ENCODE data around the gene PPP2R5E.

Gene PPP2R5E

DNA sequence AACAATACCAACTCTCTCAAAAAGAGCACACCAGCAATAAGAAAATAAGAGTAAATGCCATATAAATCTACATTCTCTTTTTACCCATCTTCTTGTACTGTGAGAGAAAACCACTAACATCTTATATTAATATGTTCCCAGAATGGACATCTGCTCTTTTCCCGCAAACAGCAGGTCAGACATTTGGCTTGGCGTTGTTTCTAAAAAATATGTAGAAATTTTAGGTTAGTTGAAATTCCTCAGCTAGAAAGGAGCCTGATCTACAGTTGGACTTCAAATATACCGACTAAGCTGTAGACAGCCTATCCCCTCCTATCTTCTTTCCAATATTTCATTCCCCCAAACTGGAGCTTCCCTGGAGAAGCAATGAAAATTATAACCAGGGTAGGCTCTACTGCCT, 88.7 kb downstream of the PPP2R5E start:
- ATAC-seq (replicated peaks) (no peak), DNase-seq (no peak)
- Mint-ChIP-seq H3K4me3 (no peak overlapping the region), H3K27ac (peak overlapping the region in 1 of 2 donors; percentile 11), H3K4me1 (ENCODE audit: low read depth in 2 of 2) (peaks cover 25 to 42% of the 10 kb centered on the region in 2 donors), H3K9me3 (no peaks in the 10 kb centered on the region), H3K27me3 (no peaks in the 10 kb centered on the region), H3K36me3 (ENCODE audit: insufficient read depth) (peaks cover 6% of the 10 kb centered on the region)

DNA sequence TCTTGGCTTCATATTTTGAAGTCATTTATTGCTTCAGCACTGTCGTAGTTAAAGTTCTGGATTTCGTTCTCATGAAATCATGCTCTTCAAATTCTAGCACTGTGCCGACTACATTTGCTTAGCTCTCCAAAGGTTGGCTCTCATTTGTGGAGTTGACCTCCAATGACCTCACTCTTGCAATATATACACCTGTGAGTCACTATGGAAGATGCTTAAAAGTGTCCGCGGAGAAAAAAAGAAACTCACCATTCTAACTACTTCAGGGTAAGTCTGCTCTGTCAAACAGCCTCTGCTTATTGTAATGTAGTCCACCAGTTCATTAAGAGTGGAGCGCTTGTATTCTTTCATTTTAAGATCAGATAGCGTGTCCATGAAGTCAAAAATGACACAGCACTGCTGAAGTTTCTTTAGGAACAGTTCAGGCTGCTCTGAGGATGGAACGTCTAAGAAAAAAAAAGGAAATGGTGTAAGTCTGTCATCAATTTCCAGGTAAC, 89.7 kb downstream of the PPP2R5E start:
- H3K4me1 Mint-ChIP-seq (ENCODE audit: low read depth in 2 of 2): peaks cover 25 to 38% of the 10 kb centered on the region in 2 donors
- no peak for DNase-seq
- H3K4me3 Mint-ChIP-seq: no peak overlapping the region
- no peak for ATAC-seq (replicated peaks)
- H3K9me3 Mint-ChIP-seq: no peaks in the 10 kb centered on the region
- peak overlapping the region in 1 of 2 donors; percentile 22 for H3K27ac Mint-ChIP-seq
- H3K27me3 Mint-ChIP-seq: no peaks in the 10 kb centered on the region
- H3K36me3 Mint-ChIP-seq (ENCODE audit: insufficient read depth): peaks cover 6% of the 10 kb centered on the region

DNA sequence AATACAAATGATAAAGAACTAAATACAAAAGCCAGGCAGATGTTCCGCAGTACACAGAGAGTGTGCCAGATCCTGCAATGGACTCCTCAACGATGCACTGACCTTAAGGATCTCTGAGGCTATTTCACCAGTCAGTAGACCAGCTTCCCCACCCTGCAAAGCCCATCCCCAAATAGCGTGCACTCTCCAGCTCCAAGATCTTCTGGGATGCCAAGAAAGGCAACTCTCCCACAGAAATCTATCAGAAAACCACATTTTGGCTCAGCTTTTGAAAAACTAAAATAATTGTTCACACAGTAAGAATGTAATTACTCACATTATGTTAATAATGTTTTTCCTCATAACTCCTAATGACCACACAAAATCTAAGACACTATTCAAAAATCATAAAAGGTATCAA, 90.4 kb downstream of the PPP2R5E start:
- Mint-ChIP-seq H3K36me3 (ENCODE audit: insufficient read depth) (peaks cover 6% of the 10 kb centered on the region), H3K9me3 (no peaks in the 10 kb centered on the region), H3K27me3 (no peaks in the 10 kb centered on the region), H3K4me1 (ENCODE audit: low read depth in 2 of 2) (peaks cover 19 to 33% of the 10 kb centered on the region in 2 donors), H3K4me3 (no peak overlapping the region), H3K27ac (no peak overlapping the region)
- no peak for ATAC-seq (replicated peaks)
- DNase-seq: no peak

DNA sequence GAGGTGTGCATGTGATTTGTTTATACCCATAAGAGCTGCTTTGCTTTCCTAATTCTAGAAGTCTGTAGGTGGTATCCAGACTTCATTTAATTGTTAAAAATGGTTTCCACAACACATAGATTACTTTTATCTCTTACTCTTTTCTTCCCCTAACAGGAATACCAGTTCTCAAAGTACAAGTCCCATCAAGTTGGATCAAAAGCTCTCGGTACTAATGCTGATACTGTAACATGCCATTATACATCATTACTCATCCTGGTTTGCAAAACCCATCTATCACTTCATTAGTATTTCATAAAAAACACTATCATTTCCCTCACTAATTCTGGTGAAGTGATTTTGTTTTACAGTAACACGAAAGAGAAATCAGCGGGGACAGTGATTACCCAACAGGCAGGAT, 94.3 kb downstream of the PPP2R5E start:
- Mint-ChIP-seq H3K9me3 (no peaks in the 10 kb centered on the region), H3K27ac (peak overlapping the region in 1 of 2 donors; percentile 13), H3K36me3 (ENCODE audit: insufficient read depth) (peaks cover 6% of the 10 kb centered on the region), H3K27me3 (no peaks in the 10 kb centered on the region), H3K4me3 (no peak overlapping the region), H3K4me1 (ENCODE audit: low read depth in 2 of 2) (peaks cover 20 to 36% of the 10 kb centered on the region in 2 donors)
- no peak for ATAC-seq (replicated peaks)
- DNase-seq: no peak

DNA sequence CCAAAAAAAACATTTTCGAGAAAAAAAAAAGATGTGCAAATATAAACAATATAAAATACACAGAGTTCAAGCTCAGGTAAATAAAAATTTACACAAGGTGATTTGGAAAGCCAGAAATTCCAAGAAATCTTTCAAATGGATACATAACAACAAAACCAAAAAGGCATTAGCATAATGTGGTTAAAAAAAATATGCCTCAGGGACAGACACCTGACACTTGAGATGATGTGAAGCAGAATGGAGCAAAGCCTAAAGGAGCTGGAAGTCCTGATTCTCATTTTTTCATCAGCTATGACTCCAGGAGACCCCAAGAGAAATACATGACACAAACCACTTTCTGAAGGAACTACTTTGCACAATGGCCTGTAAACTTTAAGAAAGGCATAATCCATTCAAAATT, 98.6 kb downstream of the PPP2R5E start:
- H3K4me3 Mint-ChIP-seq: no peak overlapping the region
- peaks cover 7% of the 10 kb centered on the region for H3K36me3 Mint-ChIP-seq (ENCODE audit: insufficient read depth)
- peaks cover 22 to 35% of the 10 kb centered on the region in 2 donors for H3K4me1 Mint-ChIP-seq (ENCODE audit: low read depth in 2 of 2)
- no peaks in the 10 kb centered on the region for H3K9me3 Mint-ChIP-seq
- no peak for ATAC-seq (replicated peaks)
- DNase-seq: no peak
- no peaks in the 10 kb centered on the region for H3K27me3 Mint-ChIP-seq
- H3K27ac Mint-ChIP-seq: no peak overlapping the region

DNA sequence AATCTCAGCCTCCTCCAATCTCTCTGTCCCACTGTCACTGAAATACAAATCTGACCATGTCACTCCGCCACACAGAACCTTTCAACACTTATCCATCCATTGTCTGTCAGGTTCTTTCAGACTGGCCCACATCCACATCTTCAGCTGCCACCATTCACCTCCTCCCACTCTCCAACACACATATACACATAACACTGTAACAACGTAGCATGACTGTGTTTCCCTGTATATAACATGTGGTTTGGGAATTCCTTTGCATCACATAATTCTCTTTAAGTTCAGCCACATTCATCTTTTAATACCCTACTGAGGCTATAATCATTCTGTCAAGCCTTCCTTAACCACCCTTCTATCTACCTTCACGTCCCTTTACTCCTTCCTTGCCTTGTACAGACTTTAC, 99.2 kb downstream of the PPP2R5E start:
- H3K27ac Mint-ChIP-seq: peak overlapping the region; percentile 17 to 18
- no peak overlapping the region for H3K4me3 Mint-ChIP-seq
- peaks cover 7% of the 10 kb centered on the region for H3K36me3 Mint-ChIP-seq (ENCODE audit: insufficient read depth)
- no peak for ATAC-seq (replicated peaks)
- no peaks in the 10 kb centered on the region for H3K27me3 Mint-ChIP-seq
- peaks cover 22 to 36% of the 10 kb centered on the region in 2 donors for H3K4me1 Mint-ChIP-seq (ENCODE audit: low read depth in 2 of 2)
- no peaks in the 10 kb centered on the region for H3K9me3 Mint-ChIP-seq
- no peak for DNase-seq

DNA sequence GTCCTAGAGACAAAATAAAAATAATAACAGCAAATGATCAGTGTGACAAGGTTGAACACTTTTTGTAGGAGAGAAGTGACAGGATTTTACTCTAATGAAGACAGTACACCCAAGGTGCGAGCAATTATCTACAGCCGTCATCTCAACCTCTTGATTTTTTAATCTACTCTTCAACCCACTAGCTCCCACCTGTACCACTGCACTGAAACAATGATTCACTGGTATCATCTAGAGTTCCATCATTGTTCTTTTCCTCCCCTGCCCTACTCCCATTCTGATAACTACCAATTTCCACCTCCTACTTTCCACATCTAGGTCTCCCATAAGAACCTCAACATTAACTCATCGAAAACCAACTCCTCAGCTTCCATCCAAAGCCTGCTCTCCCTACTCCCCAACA, 99.8 kb downstream of the PPP2R5E start:
- peak overlapping the region; percentile 17 to 18 for H3K27ac Mint-ChIP-seq
- DNase-seq: no peak
- ATAC-seq (replicated peaks): no peak
- no peaks in the 10 kb centered on the region for H3K9me3 Mint-ChIP-seq
- H3K4me1 Mint-ChIP-seq (ENCODE audit: low read depth in 2 of 2): peaks cover 24 to 40% of the 10 kb centered on the region in 2 donors
- no peak overlapping the region for H3K4me3 Mint-ChIP-seq
- peaks cover 7% of the 10 kb centered on the region for H3K36me3 Mint-ChIP-seq (ENCODE audit: insufficient read depth)
- no peaks in the 10 kb centered on the region for H3K27me3 Mint-ChIP-seq

DNA sequence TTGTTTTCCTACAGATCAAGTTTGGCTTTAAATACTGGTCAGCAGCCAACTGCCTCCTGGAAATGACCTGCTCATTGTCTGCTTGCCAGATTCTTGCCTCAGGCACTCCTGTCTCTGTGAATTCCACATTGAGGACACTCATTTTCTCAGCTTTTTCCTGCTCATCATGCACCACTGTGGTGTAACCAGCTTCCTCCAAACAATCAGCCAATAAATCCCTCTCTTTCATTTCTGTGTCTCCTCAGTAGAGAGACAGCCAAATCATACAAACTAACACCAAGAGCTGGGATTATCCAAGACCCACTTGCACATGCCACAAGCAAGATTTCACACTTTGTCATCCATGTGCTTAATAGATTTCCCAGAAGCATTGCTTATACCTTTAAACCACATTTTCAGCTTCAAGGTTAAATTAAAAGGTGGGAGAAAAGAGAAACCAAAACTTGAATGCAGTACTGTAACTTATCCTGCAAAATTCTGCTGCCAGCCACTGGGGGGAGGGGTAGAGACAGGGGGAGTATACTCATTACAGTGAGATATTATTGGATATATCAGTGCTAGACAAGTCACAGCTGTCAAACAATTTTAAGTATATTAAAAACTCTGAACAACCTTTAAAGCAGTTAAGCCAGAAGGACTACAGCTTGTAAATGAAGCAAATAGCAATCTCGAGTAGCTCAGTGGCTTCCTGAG, 105.0 kb downstream of the PPP2R5E start:
- H3K4me1 Mint-ChIP-seq (ENCODE audit: low read depth in 2 of 2): peaks cover 44 to 56% of the 10 kb centered on the region in 2 donors
- H3K9me3 Mint-ChIP-seq: no peaks in the 10 kb centered on the region
- DNase-seq (peak in 1 of 3 experiments; percentile 2), ATAC-seq (replicated peaks) (peak; percentile 78)
- H3K4me3 Mint-ChIP-seq: peak overlapping the region; percentile 60 to 62
- no peaks in the 10 kb centered on the region for H3K27me3 Mint-ChIP-seq
- peak overlapping the region; percentile 58 to 85 for H3K27ac Mint-ChIP-seq
- H3K36me3 Mint-ChIP-seq (ENCODE audit: insufficient read depth): peaks cover 9% of the 10 kb centered on the region

DNA sequence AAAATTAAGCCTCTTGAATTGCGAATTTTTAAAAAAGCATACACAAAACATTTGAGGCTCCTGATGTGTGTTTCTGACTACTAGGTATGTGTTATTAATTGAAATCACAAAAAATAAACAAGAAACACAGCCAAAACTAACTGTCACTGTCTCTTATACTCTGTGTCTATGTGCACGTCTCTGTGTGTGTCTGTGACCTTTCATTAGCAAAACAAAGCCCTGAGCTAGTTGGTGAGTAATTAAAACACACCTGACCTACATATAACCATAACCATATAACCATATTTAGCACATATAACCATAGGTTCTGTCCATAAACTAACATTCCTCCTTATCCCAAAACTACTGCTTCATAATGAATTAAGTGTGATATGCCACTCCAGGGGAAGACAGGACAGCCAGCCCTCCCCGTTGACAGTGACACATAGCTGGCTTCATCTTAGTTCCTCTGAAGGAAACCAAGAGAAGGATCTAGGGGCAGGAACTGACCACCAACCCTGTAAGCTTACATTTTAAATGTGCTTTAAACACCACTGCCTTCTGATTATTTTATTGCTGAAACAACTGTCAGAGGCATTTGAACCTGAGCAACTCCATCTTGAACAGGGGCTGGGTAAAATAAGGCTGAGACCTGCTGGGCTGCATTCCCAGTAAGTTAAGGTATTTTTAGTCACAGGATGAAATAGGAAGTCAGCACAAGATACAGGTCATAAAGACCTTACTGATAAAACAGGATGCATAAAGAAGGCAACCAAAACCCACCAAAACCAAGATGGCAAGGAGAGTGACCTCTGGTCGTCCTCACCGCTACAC, 106.7 kb downstream of the PPP2R5E start:
- peak overlapping the region in 1 of 2 donors; percentile 49 for H3K27ac Mint-ChIP-seq
- no peaks in the 10 kb centered on the region for H3K9me3 Mint-ChIP-seq
- DNase-seq (no peak), ATAC-seq (replicated peaks) (no peak)
- H3K4me3 Mint-ChIP-seq: peak overlapping the region in 1 of 2 donors; percentile 1
- H3K4me1 Mint-ChIP-seq (ENCODE audit: low read depth in 2 of 2): peaks cover 49 to 60% of the 10 kb centered on the region in 2 donors
- H3K36me3 Mint-ChIP-seq (ENCODE audit: insufficient read depth): peaks cover 6% of the 10 kb centered on the region
- H3K27me3 Mint-ChIP-seq: no peaks in the 10 kb centered on the region

DNA sequence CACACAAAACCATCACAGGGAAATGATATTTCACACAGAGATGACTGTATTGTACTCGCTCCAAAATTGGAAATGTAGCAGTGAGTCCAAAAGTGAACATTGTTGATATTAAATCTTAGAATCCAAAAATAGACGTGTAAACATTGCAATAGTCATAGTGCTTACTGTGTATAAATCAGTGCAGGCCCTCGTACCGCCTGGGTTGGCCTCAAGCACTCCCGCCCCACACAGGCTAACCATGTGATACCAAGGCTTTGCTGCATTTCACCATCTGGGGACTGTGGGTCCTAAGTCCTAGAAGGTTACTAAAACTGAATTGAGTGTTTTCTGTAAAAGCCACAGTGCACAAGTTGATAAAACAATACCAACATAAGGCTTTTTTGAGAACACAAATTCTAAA, 107.3 kb downstream of the PPP2R5E start:
- H3K36me3 Mint-ChIP-seq (ENCODE audit: insufficient read depth): peaks cover 2% of the 10 kb centered on the region
- no peaks in the 10 kb centered on the region for H3K9me3 Mint-ChIP-seq
- peaks cover 50 to 60% of the 10 kb centered on the region in 2 donors for H3K4me1 Mint-ChIP-seq (ENCODE audit: low read depth in 2 of 2)
- no peaks in the 10 kb centered on the region for H3K27me3 Mint-ChIP-seq
- peak overlapping the region; percentile 34 to 60 for H3K27ac Mint-ChIP-seq
- DNase-seq (no peak), ATAC-seq (replicated peaks) (no peak)
- H3K4me3 Mint-ChIP-seq: peak overlapping the region; percentile 1 to 6

DNA sequence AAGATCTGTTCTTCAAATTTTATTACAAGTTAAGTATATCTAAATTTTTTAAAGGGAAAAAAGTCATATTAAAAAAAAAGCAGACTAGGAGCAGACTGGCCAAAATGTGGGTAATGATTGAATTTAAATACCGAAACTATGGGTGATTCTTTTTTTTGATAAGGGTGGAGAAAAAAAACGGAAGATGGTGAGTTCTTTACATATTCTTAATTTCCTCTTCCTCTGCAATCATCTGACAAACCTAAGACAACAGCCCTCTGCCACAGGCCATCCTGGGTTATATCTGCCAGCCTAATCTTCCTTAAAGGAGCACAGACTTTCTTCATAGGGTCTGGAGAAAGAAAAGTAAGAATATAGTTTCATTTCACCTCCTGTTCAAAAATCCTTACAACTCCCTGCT, 108.0 kb downstream of the PPP2R5E start:
- peak overlapping the region; percentile 1 to 6 for H3K4me3 Mint-ChIP-seq
- peak overlapping the region; percentile 34 to 60 for H3K27ac Mint-ChIP-seq
- ATAC-seq (replicated peaks) (no peak), DNase-seq (no peak)
- no peaks in the 10 kb centered on the region for H3K27me3 Mint-ChIP-seq
- H3K9me3 Mint-ChIP-seq: no peaks in the 10 kb centered on the region
- peaks cover 49 to 59% of the 10 kb centered on the region in 2 donors for H3K4me1 Mint-ChIP-seq (ENCODE audit: low read depth in 2 of 2)
- peaks cover 2% of the 10 kb centered on the region for H3K36me3 Mint-ChIP-seq (ENCODE audit: insufficient read depth)

DNA sequence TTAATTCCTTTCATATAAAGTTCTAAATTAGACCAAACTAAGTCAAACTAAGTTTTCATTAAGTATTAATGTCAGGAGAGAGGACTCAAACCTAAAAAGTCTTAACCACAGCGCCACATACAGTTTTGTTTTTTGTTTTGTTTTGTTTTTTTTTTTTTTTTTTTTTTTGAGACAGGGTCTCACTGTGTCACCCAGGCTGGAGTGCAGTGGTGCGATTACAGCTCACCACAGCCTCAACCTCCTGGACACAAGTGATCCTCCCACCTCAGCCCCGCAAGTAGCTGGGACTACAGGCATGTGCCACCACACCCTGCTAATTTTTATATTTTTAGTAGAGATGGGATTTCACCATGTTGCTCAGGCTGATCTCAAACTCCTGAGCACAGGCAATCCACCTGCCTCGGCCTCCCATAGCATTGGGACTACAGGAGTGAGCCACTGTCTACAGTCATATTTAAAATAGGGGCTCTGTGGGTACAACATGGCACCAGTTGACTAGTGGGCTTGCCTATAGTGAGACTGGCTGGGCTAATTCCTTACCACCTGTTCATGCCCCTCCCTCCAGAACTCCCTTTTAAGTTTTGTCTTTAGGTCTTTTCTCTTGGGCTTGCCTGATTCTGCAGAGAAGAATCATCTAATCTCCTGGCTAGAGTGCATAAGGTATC, 110.2 kb downstream of the PPP2R5E start:
- peaks cover 39 to 44% of the 10 kb centered on the region in 2 donors for H3K4me1 Mint-ChIP-seq (ENCODE audit: low read depth in 2 of 2)
- peaks cover 2% of the 10 kb centered on the region for H3K36me3 Mint-ChIP-seq (ENCODE audit: insufficient read depth)
- ATAC-seq (replicated peaks) (no peak), DNase-seq (no peak)
- peak overlapping the region in 1 of 2 donors; percentile 50 for H3K27ac Mint-ChIP-seq
- no peaks in the 10 kb centered on the region for H3K9me3 Mint-ChIP-seq
- no peaks in the 10 kb centered on the region for H3K27me3 Mint-ChIP-seq
- H3K4me3 Mint-ChIP-seq: no peak overlapping the region

DNA sequence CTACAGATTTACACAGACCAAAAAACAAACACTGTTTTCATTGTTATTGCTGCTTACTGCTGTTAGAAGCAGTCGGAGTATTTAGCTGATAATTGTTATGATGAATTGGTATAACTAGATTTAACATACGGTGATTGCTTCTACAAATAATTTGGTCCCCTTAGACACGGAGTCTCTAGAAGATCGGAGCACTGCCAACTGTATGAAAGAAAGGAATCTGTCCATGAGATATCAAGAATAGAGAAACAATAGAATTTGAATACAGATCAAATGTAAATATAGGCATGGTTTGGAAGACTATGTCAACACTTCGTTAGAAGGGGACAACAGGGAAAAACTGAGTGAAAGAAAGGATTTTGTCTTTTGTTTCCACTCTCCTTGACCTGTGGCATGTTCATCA, 110.9 kb downstream of the PPP2R5E start:
- Mint-ChIP-seq H3K27ac (peak overlapping the region; percentile 50 to 63), H3K27me3 (no peaks in the 10 kb centered on the region)

More for the DNA sequence above, 110.9 kb downstream of the PPP2R5E start:
- H3K4me1 Mint-ChIP-seq (ENCODE audit: low read depth in 2 of 2): peaks cover 34 to 36% of the 10 kb centered on the region in 2 donors
- ATAC-seq (replicated peaks): no peak
- no peak overlapping the region for H3K4me3 Mint-ChIP-seq
- H3K36me3 Mint-ChIP-seq (ENCODE audit: insufficient read depth): peaks cover 2% of the 10 kb centered on the region
- no peak for DNase-seq
- no peaks in the 10 kb centered on the region for H3K9me3 Mint-ChIP-seq

Data from effector memory CD8-positive, alpha-beta T cell (primary cell).